Naive thymus-derived CD4-positive, alpha-beta T cell (primary cell): Measurements from ENCODE around the gene SNAPC4. TPM values are rescaled to one million over a fixed set of nuclear protein-coding genes. Genes with fewer than 3 reads are reported as not detected.
A peak's percentile ranks its signal among the peaks of the same experiment; 100 is the strongest.
"Not testable (repeated sequence)": the region's sequence is repeated elsewhere in the genome, so short reads cannot be mapped to it uniquely, and the experiment has no call there.

Experiments used
- ATAC-seq: fragments of 150-1000 bp; cut with Tn5 transposase; 2 replicates; pipeline ENCODE4 v1.10.0; 2021; ENCODE audit warnings: mild to moderate bottlenecking, moderate library complexity
- CTCF ChIA-PET: fragments of 350-600 bp; sonication (Branson Sonifier 250); formaldehyde crosslinking; loops from one replicate; lab custom pipeline; 2021; ENCODE audit warnings: antibody characterized with exemption; lab: Charles Lee
- POLR2A ChIA-PET: fragments of 350-600 bp; sonication (Branson Sonifier 250); formaldehyde crosslinking; loops from one replicate; lab custom pipeline; 2021; ENCODE audit warnings: antibody characterized with exemption, inconsistent platforms; lab: Charles Lee
- DNase-seq, 9 donors: peaks; one replicate each; pipeline versions ENCODE4 v3.0.0 to v3.0.0-alpha.2; 2020 to 2022; ENCODE audit warnings: mixed read lengths in 1 of 9
- H3K27ac ChIP-seq: one replicate; pipeline ENCODE4 v1.7.0; 2013; ENCODE audit warnings: mild to moderate bottlenecking, low read depth, low read length, moderate library complexity
- H3K27me3 ChIP-seq, 2 donors: one replicate each; pipeline ENCODE4 v1.7.0; 2013; ENCODE audit warnings: low read length in 2 of 2, mild to moderate bottlenecking in 2 of 2, moderate library complexity in 2 of 2; ENCODE audit not compliant: control insufficient read depth in 2 of 2, insufficient read depth in 2 of 2
- H3K36me3 ChIP-seq, 3 experiments: 1 replicate in 2 of 3; 2 replicates in 1 of 3; pipeline ENCODE4 v1.7.0; 2013; ENCODE audit warnings: low read length in 3 of 3, mild to moderate bottlenecking in 3 of 3, moderate library complexity in 1 of 3; ENCODE audit not compliant: insufficient read depth in 3 of 3, control insufficient read depth in 2 of 3
- H3K4me1 ChIP-seq, 2 donors: one replicate each; pipeline ENCODE4 v1.7.0; 2013; ENCODE audit warnings: low read length in 2 of 2, mild to moderate bottlenecking in 2 of 2, moderate library complexity in 1 of 2; ENCODE audit not compliant: control insufficient read depth in 2 of 2, insufficient read depth in 2 of 2
- H3K4me3 ChIP-seq: 2 replicates; pipeline ENCODE4 v1.7.0; 2013; ENCODE audit warnings: mild to moderate bottlenecking, low read length
- H3K9me3 ChIP-seq, 3 experiments: 1 replicate in 2 of 3; 2 replicates in 1 of 3; pipeline ENCODE4 v1.7.0; 2013; ENCODE audit warnings: low read length in 3 of 3; ENCODE audit not compliant: control insufficient read depth in 2 of 3
- H3K27ac Mint-ChIP-seq, 9 donors: one replicate each; pipeline ENCODE4 v1.8.0; 2020 to 2022; ENCODE audit warnings: mixed read lengths in 9 of 9, mild to moderate bottlenecking in 8 of 9, moderate library complexity in 5 of 9, inconsistent platforms in 2 of 9
- H3K27me3 Mint-ChIP-seq, 5 donors: one replicate each; pipeline ENCODE4 v1.8.0; 2021 to 2022; ENCODE audit warnings: mixed read lengths in 5 of 5, mild to moderate bottlenecking in 1 of 5
- H3K36me3 Mint-ChIP-seq, 5 donors: one replicate each; pipeline ENCODE4 v1.8.0; 2020 to 2022; ENCODE audit warnings: mixed read lengths in 5 of 5, mild to moderate bottlenecking in 3 of 5, inconsistent platforms in 1 of 5
- H3K4me1 Mint-ChIP-seq, 7 donors: one replicate each; pipeline ENCODE4 v1.8.0; 2020 to 2022; ENCODE audit warnings: mixed read lengths in 7 of 7, mild to moderate bottlenecking in 3 of 7, inconsistent platforms in 1 of 7
- H3K4me3 Mint-ChIP-seq, 10 donors: one replicate each; pipeline ENCODE4 v1.8.0; 2020 to 2022; ENCODE audit warnings: mild to moderate bottlenecking in 10 of 10, mixed read lengths in 10 of 10, moderate library complexity in 6 of 10, inconsistent platforms in 2 of 10
- H3K9me3 Mint-ChIP-seq, 11 donors: one replicate each; pipeline ENCODE4 v1.8.0; 2020 to 2022; ENCODE audit warnings: mixed read lengths in 11 of 11, mild to moderate bottlenecking in 4 of 11, inconsistent platforms in 1 of 11, moderate library complexity in 1 of 11
- intact Hi-C, 2 donors: fragments of 100-400 bp; cut with micrococcal nuclease; formaldehyde crosslinking; loops; one replicate each; pipeline ENCODE4 v1.15.1; 2023
- polyA plus RNA-seq, 2 donors: library from polyadenylated mRNA; unstranded; fragments of 300-500 nt; fragmentation: Illumina TruSeq; gene quantifications; one replicate each; pipeline ENCODE4 v1.2.3, GENCODE V29; 2021
- total RNA-seq, 6 experiments: library from RNA in 5 of 6; stranded (reverse) in 5 of 6; gene quantifications; 1 replicate in 5 of 6; 2 replicates in 1 of 6; pipeline ENCODE4 v1.2.3 and lab custom pipeline; 2021 to 2026

SNAPC4 gene
- total and polyA plus RNA-seq, 7 experiments from 2014 or later, result 1.2 to 16.3 (median 12.6) TPM

DNA sequence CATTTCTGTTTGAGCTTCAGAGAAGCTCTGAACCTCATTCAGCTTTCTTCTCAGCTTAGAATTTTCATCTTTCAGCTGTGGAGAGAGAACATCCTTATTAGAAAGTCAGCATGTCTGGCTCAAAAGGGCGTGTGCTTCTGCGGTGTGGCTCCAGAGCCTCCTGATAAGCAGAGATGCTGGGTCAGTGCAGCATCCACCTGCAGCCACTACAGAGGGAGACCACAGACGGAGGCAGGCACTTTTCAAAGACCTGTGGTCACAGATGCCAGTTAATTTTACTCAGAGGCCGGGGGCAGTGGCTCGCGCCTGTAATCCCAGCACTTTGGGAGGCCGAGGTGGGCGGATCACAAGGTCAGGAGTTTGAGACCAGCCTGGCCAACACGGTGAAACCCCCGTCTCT, 5.9 kb upstream of the SNAPC4 start:
- intact Hi-C loops, result loop anchor here (10.0 kb wide), 2 partner anchors 129 to 139 kb away; partner anchors contain the start of gene NOTCH1 (in 1 of the 2)
- peak overlapping the region in 1 of 10 donors; percentile 37 for H3K4me3 Mint-ChIP-seq
- Histone ChIP-seq H3K4me1 (peaks cover 35 to 38% of the 10 kb centered on the region in 2 donors), H3K36me3 (peaks cover 0 to 46% (median 4%) of the 10 kb centered on the region in 3 experiments)
- H3K4me1 Mint-ChIP-seq, result peaks cover 46 to 71% (median 55%) of the 10 kb centered on the region in 7 donors
- H3K27me3 Mint-ChIP-seq, H3K4me3 ChIP-seq, CTCF ChIA-PET, DNase-seq, H3K9me3 Mint-ChIP-seq, ATAC-seq, H3K27ac ChIP-seq, H3K9me3 ChIP-seq, H3K27me3 ChIP-seq: not testable (repeated sequence)
- POLR2A ChIA-PET, result interaction anchor here (0.9 kb wide), 1 partner anchor 93 kb away, joined by 3 read pairs; no protein-coding TSS in a partner anchor
- peaks cover 0 to 45% (median 7%) of the 10 kb centered on the region in 5 donors for H3K36me3 Mint-ChIP-seq
- H3K27ac Mint-ChIP-seq, result peak overlapping the region in 1 of 9 donors; percentile 48

DNA sequence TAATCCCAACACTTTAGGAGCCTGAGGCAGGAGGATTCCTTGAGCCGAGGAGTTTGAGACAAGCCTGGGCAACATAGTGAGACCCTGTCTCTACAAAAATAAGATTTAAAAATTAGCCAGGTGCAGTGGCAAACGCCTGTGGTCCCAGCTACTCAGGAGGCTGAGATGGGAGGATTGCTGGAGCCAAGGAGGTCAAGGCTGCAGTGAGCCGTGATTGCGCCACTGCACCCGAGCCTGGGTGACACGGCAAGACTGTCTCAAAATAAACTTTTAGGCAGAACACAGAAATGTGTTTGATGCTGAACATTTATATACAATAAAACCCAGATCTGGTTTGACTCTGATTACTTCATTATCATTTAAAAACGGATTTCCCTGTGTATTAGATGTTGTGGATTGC, 5.5 kb upstream of the SNAPC4 start:
- no peaks in the 10 kb centered on the region for H3K9me3 ChIP-seq
- Mint-ChIP-seq H3K9me3 (no peaks in the 10 kb centered on the region), H3K4me1 (peaks cover 46 to 73% (median 55%) of the 10 kb centered on the region in 7 donors), H3K36me3 (peaks cover 0 to 45% (median 7%) of the 10 kb centered on the region in 5 donors), H3K4me3 (peak overlapping the region in 2 of 10 donors; percentile 37 to 59), H3K27me3 (no peaks in the 10 kb centered on the region), H3K27ac (peak overlapping the region in 3 of 9 donors; percentile 48 to 81 (median 78))
- ATAC-seq (no peak), DNase-seq (no peak)
- ChIA-PET CTCF (no interaction called here), POLR2A (interaction anchor here (0.9 kb wide), 1 partner anchor 93 kb away, joined by 3 read pairs; no protein-coding TSS in a partner anchor)
- no peak overlapping the region for H3K4me3 ChIP-seq
- H3K27me3 ChIP-seq, result no peaks in the 10 kb centered on the region
- intact Hi-C loops, result loop anchor here (10.0 kb wide), 2 partner anchors 129 to 139 kb away; partner anchors contain the start of gene NOTCH1 (in 1 of the 2)
- peak overlapping the region; percentile 19 for H3K27ac ChIP-seq
- H3K36me3 ChIP-seq, result peaks cover 0 to 41% (median 4%) of the 10 kb centered on the region in 3 experiments
- H3K4me1 ChIP-seq, result peaks cover 36 to 41% of the 10 kb centered on the region in 2 donors

DNA sequence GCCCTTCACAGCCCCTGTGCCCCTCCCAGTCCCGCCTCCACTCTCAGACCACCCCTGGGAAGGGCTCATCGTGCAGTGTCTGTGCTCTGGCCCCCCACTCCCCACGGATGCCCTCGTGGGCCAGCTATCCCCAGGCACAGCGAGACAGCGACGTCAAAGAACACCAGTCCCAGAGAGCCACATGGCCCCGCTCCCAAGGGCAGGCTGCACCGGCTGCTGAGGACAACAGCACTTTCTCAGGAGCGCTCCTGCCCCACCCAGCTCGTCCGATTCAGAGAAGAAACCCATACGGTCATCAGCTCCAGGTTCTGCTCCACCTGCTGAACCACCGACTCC, 4.8 kb upstream of the SNAPC4 start:
- Histone ChIP-seq H3K27me3 (no peaks in the 10 kb centered on the region), H3K4me3 (peak overlapping the region; percentile 20), H3K4me1 (peaks cover 38 to 42% of the 10 kb centered on the region in 2 donors), H3K9me3 (no peaks in the 10 kb centered on the region), H3K27ac (peak overlapping the region; percentile 68), H3K36me3 (peaks cover 0 to 41% (median 4%) of the 10 kb centered on the region in 3 experiments)
- peak overlapping the region in 9 of 10 donors; percentile 57 to 76 (median 62) for H3K4me3 Mint-ChIP-seq
- ChIA-PET POLR2A (no interaction called here), CTCF (no interaction called here)
- peaks cover 44 to 70% (median 54%) of the 10 kb centered on the region in 7 donors for H3K4me1 Mint-ChIP-seq
- no peak for ATAC-seq
- intact Hi-C loops, result loop anchor here (5.0 to 10.0 kb wide), 4 partner anchors 130 to 497 kb away; partner anchors contain the start of genes CAMSAP1 (in 1 of the 2) and NOTCH1 (in 1 of the 2)
- no peak for DNase-seq
- no peaks in the 10 kb centered on the region for H3K9me3 Mint-ChIP-seq
- H3K36me3 Mint-ChIP-seq, result peaks cover 0 to 43% (median 7%) of the 10 kb centered on the region in 5 donors
- H3K27me3 Mint-ChIP-seq, result no peaks in the 10 kb centered on the region
- H3K27ac Mint-ChIP-seq, result peak overlapping the region; percentile 73 to 88 (median 81)

DNA sequence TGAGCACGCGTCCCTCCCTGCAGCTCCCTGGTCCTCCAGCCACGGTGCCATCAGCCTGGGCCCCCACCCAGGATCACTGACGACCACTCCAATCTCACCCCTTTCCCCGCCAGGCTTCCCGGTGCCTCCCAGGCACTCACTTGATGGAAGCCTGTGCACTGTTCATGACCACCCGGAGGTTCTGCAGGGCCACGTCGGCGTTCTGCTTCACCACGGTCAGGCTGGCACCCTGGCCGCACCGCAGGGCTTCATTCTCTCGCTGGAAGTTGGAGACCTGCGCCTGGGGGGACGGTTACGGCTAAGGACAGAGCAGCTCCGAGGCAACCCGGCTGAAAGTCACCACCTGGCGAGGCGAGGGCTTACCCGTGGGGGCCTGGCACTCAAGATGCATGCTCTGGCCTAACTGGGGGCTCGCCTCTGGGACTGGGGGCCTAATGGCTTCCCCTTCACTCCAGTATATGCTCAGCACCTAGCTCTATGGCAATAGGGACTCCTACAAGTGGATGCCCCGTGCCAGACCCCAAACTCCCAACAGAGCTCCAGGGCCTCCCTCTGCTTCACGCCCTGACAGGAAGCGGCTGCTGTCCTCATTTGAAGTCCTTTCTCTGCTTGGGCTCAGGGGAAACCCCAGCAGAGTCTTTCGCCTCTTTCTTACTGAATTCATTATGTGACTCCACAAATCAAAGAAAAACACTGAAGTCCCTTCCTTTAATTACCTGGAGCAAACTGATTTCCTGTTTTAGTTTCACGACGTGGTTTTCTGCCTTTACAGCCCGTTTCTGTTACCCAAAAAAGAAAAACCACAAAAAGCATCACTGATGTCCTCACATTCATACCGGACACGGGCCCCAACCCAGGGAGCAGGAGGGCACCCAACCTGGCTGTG, 4.2 kb upstream of the SNAPC4 start:
- intact Hi-C loops, result loop anchor here (2.0 to 10.0 kb wide), 6 partner anchors 35 to 497 kb away; partner anchors contain the start of genes CAMSAP1 (in 1 of the 2), INPP5E (in 1 of the 2), NOTCH1 (in 1 of the 2) and SEC16A (in 1 of the 2)
- Mint-ChIP-seq H3K4me3 (peak overlapping the region in 9 of 10 donors; percentile 43 to 76 (median 67)), H3K27ac (peak overlapping the region; percentile 51 to 88 (median 79)), H3K4me1 (peaks cover 40 to 67% (median 52%) of the 10 kb centered on the region in 7 donors), H3K9me3 (no peaks in the 10 kb centered on the region), H3K36me3 (peaks cover 0 to 42% (median 7%) of the 10 kb centered on the region in 5 donors), H3K27me3 (no peaks in the 10 kb centered on the region)
- peak overlapping the region; percentile 20 for H3K4me3 ChIP-seq
- peaks cover 0 to 41% (median 4%) of the 10 kb centered on the region in 3 experiments for H3K36me3 ChIP-seq
- peaks cover 37% of the 10 kb centered on the region in 2 donors for H3K4me1 ChIP-seq
- DNase-seq (peak in 3 of 9 donors; percentile 19 to 40 (median 28)), ATAC-seq (no peak)
- H3K27me3 ChIP-seq, result no peaks in the 10 kb centered on the region
- H3K27ac ChIP-seq, result peak overlapping the region; percentile 68
- CTCF ChIA-PET, result interaction anchor here (0.6 kb wide), 1 partner anchor 432 kb away, joined by 3 read pairs; no protein-coding TSS in a partner anchor
- H3K9me3 ChIP-seq, result no peaks in the 10 kb centered on the region
- POLR2A ChIA-PET, result interaction anchor here (0.7 to 1.5 kb wide), 4 partner anchors 12 to 80 kb away, joined by 3 to 8 read pairs (median 3); partner anchors contain the start of gene DNLZ

DNA sequence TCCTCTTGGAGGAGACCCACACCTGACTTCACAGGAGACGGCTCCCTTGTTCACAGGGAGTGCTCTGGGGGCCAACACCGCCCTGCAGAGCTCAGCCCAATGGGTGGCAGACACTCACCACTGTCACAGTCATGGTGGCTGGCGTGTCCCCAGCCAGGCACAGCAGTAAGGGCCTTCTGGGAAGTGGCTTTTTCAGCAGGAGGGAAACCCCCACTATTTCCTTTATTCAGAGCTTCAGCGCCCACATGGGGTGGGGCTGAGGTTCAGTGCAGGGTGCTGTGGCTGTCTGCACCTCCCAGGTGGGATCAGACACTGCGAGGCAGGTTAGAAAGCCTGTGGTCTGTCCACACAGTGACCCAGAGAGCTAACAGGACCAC, 3.6 kb upstream of the SNAPC4 start:
- Histone ChIP-seq H3K36me3 (peaks cover 0 to 41% (median 4%) of the 10 kb centered on the region in 3 experiments), H3K4me3 (peak overlapping the region; percentile 20), H3K27ac (peak overlapping the region; percentile 68), H3K4me1 (peaks cover 38 to 41% of the 10 kb centered on the region in 2 donors), H3K27me3 (no peaks in the 10 kb centered on the region), H3K9me3 (no peaks in the 10 kb centered on the region)
- intact Hi-C loops, result loop anchor here (2.0 to 10.0 kb wide), 6 partner anchors 35 to 496 kb away; partner anchors contain the start of genes CAMSAP1 (in 1 of the 2), INPP5E (in 1 of the 2), NOTCH1 (in 1 of the 2) and SEC16A (in 1 of the 2)
- ATAC-seq (peak; percentile 85), DNase-seq (peak in 7 of 9 donors; percentile 15 to 76 (median 59))
- Mint-ChIP-seq H3K27ac (peak overlapping the region in 8 of 9 donors; percentile 48 to 87 (median 80)), H3K36me3 (peaks cover 0 to 38% (median 4%) of the 10 kb centered on the region in 5 donors), H3K4me1 (peaks cover 40 to 67% (median 52%) of the 10 kb centered on the region in 7 donors), H3K9me3 (no peaks in the 10 kb centered on the region), H3K4me3 (peak overlapping the region in 9 of 10 donors; percentile 43 to 76 (median 67)), H3K27me3 (no peaks in the 10 kb centered on the region)
- ChIA-PET CTCF (no interaction called here), POLR2A (interaction anchor here (0.7 to 1.5 kb wide), 4 partner anchors 11 to 79 kb away, joined by 3 to 8 read pairs (median 3); partner anchors contain the start of gene DNLZ)

DNA sequence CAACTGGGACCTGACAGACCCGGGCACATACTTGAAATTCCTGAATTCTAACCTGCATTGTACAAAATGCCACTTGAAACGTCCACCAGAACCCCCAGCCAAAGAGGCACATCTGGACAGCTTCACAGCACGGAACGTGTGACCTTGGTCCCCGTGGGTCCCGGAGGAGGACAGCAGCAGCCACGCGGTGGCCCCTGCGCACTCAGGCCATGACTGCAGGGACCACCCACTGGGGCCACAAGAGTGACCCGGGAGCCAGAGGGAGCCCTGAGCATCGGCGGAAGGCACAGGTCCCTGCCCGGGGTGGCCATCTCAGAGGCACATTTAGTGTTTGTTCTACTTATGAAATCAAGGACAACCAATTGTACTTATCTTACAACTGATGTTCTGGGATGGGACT, 2.1 kb upstream of the SNAPC4 start:
- ATAC-seq, result no peak
- no peaks in the 10 kb centered on the region for H3K27me3 ChIP-seq
- H3K4me3 ChIP-seq, result no peak overlapping the region
- ChIA-PET CTCF (interaction anchor here (1.2 to 2.5 kb wide), 3 partner anchors 7 to 38 kb away, joined by 3 to 12 read pairs (median 8); partner anchors contain the start of genes ENTR1 and PMPCA), POLR2A (no interaction called here)
- H3K36me3 Mint-ChIP-seq, result peaks cover 0 to 29% (median 3%) of the 10 kb centered on the region in 5 donors
- H3K4me1 Mint-ChIP-seq, result peaks cover 36 to 66% (median 51%) of the 10 kb centered on the region in 7 donors
- H3K27me3 Mint-ChIP-seq, result no peaks in the 10 kb centered on the region
- H3K36me3 ChIP-seq, result peaks cover 0 to 42% (median 4%) of the 10 kb centered on the region in 3 experiments
- H3K9me3 Mint-ChIP-seq, result no peaks in the 10 kb centered on the region
- peak overlapping the region; percentile 68 for H3K27ac ChIP-seq
- DNase-seq, result no peak
- peak overlapping the region in 5 of 10 donors; percentile 13 to 37 (median 27) for H3K4me3 Mint-ChIP-seq
- peak overlapping the region in 4 of 9 donors; percentile 48 to 79 (median 61) for H3K27ac Mint-ChIP-seq
- intact Hi-C loops, result loop anchor here (2.0 to 10.0 kb wide), 6 partner anchors 37 to 495 kb away; partner anchors contain the start of genes CAMSAP1 (in 1 of the 2), INPP5E (in 1 of the 2), NOTCH1 (in 1 of the 2) and SEC16A (in 1 of the 2)
- H3K4me1 ChIP-seq, result peaks cover 40 to 41% of the 10 kb centered on the region in 2 donors
- no peaks in the 10 kb centered on the region for H3K9me3 ChIP-seq
